GM21825 (cell line): ENCODE measurements around the gene C19orf38.
"Not testable (repeated sequence)": the region's sequence is repeated elsewhere in the genome, so short reads cannot be mapped to it uniquely, and the experiment has no call there.

Experiments
- ATAC-seq: cut with Tn5 transposase; IDR thresholded peaks from one replicate; pipeline ENCODE4 v1.9.1; 2021; ENCODE audit warnings: mild to moderate bottlenecking, moderate library complexity; ENCODE audit not compliant: unreplicated experiment

C19orf38 gene

GRCh38 chr19:10871711-10872545 is 23.7 kb downstream of the C19orf38 start:
- ATAC-seq: peak; percentile 6

GRCh38 chr19:10872546-10873107 is 24.4 kb downstream of the C19orf38 start:
- ATAC-seq: no peak

- ATAC-seq: no peak
Measured at GRCh38 chr19:10874024-10874423, 25.8 kb downstream of the C19orf38 start.

GRCh38 chr19:10876459-10877240 is 28.4 kb downstream of the C19orf38 start:
- ATAC-seq: peak; percentile 57

- ATAC-seq: not testable (repeated sequence)
Measured at GRCh38 chr19:10877608-10878007, 29.4 kb downstream of the C19orf38 start.

GRCh38 chr19:10878253-10878652 is 30.0 kb downstream of the C19orf38 start:
- ATAC-seq: no peak

- no peak for ATAC-seq
Measured at GRCh38 chr19:10881403-10882107, 33.3 kb downstream of the C19orf38 start.

GRCh38 chr19:10882108-10882457 is 33.9 kb downstream of the C19orf38 start:
- ATAC-seq: no peak

- ATAC-seq: no peak
Measured at GRCh38 chr19:10884274-10884673, 36.1 kb downstream of the C19orf38 start.

- no peak for ATAC-seq
Measured at GRCh38 chr19:10885201-10886169, 37.3 kb downstream of the C19orf38 start.

GRCh38 chr19:10887616-10888367 is 39.6 kb downstream of the C19orf38 start:
- no peak for ATAC-seq

- ATAC-seq: no peak
Measured at GRCh38 chr19:10888421-10888866, 40.2 kb downstream of the C19orf38 start.

GRCh38 chr19:10889880-10890279 is 41.7 kb downstream of the C19orf38 start:
- ATAC-seq: no peak

- ATAC-seq: no peak
Measured at GRCh38 chr19:10891405-10892086, 43.3 kb downstream of the C19orf38 start.

- no peak for ATAC-seq
Measured at GRCh38 chr19:10892256-10892655, 44.0 kb downstream of the C19orf38 start.

GRCh38 chr19:10894911-10895213 is 46.6 kb downstream of the C19orf38 start:
- ATAC-seq: no peak

GRCh38 chr19:10895363-10895762 is 47.1 kb downstream of the C19orf38 start:
- ATAC-seq: no peak

- ATAC-seq: no peak
Measured at GRCh38 chr19:10895920-10896319, 47.7 kb downstream of the C19orf38 start.
